Measurements from ENCODE around the gene NSD1.

Gene NSD1

DNA sequence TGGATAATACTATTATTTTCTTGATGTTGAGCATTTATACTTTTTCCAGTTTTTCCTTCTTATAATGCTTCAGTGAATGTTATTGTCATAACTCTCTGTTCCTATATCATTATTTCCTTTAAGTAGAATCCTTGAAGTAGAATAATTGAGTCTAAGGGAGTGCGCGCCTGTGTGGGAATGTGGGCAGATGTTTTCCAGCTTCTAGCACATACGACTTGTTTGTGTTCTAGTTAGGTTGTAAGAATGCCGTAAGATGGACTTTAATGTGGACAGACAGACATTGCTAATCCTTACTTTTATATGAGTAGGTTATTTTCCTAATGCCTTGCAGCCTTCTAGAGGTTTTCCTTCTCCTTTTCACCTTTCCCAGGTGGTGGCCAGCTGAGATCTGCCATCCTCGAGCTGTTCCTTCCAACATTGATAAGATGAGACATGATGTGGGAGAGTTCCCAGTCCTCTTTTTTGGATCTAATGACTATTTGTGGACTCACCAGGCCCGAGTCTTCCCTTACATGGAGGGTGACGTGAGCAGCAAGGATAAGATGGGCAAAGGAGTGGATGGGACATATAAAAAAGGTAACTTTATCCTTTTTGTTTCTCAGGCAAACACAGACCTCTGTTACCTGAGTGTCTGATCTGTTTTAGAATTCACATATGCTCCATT lies 135.8 kb downstream of the NSD1 start:
- in situ Hi-C loops (cut with HindIII; ENCODE audit: low sequenced_read_pairs): no loop called here

DNA sequence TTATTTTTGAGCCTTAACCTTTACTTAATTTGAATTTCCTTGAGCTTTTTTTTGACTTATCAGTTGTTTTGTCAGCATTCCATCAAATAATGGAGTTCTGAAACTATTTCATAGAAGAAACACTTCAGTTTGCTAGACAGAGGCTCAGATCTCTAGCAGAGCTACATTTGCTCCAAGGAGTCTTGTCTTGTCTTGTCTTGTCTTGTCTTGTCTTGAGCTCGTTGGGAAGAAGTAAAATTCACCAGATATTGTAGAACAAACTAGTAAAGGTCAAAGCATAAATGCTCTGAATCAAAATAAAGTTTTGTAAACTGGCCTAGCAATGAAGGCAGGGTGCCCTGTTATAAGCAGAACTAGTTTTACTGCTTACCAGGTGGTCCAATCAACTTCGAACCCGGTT lies 136.4 kb downstream of the NSD1 start:
- in situ Hi-C loops (cut with HindIII; ENCODE audit: low sequenced_read_pairs): loop anchor here (5.0 kb wide), 1 partner anchor 77 kb away; no protein-coding TSS in a partner anchor

DNA sequence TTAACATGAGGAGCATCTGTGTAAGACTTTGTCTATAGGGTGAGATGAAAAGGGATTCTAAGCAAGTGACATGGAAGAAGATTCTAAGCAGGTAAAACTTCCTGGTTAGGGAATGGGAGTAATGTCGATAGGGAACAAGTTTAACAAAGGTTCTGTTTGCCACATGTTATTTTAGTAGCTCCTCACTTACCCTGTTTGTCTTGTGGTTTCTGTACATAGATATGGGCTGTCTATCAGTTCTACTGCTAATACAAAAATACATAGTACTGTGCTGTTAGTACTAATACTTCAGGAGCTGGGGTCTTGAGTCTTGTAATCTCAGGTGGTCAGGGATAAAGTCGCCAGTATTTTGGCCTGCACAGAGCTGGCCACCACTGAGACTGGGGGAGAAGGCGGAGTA lies 137.1 kb downstream of the NSD1 start:
- in situ Hi-C loops (cut with HindIII; ENCODE audit: low sequenced_read_pairs): loop anchor here (5.0 kb wide), 1 partner anchor 77 kb away; no protein-coding TSS in a partner anchor

DNA sequence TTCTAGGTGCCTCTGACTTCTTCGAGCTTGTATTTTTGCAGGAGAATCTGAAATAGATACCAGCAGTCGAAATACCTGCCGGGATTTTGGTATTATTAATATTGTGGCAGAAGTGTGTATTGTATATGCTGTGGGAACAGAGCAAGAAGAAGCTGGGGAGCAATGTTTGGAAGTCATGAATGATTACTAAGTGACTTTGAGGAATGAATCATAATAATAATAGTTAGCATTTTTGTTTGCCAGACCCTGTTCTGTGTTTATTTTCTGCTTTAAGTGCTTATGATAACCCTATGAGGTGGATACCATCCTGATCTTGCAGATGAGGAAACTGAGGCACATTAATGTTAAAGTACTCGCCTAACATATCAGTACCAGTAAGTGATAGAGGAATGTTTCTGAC lies 137.5 kb downstream of the NSD1 start:
- in situ Hi-C loops (cut with HindIII; ENCODE audit: low sequenced_read_pairs): loop anchor here (5.0 kb wide), 1 partner anchor 76 kb away; no protein-coding TSS in a partner anchor

DNA sequence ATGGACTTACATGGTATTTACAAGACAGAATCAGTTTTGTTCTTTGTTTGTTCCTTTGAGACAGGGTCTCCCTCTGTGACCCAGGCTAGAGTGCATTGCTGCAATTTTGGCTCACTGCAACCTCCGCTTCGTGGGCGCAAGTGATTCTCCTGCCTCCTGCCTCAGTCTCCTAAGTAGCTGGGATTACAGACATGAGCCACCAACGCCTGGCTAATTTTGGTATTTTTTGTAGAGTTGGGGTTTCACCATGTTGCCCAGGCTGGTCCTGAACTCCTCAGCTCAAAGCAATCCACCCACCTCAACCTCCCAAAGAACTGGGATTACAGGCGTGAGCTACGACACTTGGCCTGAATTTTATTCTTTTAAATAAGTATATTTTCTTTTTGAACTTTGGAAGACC lies 142.3 kb downstream of the NSD1 start:
- in situ Hi-C loops (cut with HindIII; ENCODE audit: low sequenced_read_pairs): no loop called here

DNA sequence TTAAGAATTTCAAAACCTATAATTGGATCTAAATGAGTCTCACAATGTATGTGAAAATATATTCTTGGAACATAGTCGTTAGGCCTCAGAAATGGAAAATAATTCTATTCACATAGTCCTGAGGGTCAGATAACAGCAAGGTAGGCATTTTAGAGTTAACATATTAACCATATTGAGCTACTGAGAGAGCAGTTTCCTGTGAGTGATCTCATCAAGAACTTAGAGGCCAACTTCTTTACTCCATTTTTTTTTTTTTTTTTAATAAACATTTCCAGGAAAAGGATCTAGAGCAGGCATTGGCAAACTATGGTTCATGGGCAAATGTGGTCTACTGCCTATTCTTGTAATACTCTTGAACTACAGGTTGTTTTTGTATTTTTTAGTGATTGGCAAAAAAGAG lies 143.3 kb downstream of the NSD1 start:
- in situ Hi-C loops (cut with HindIII; ENCODE audit: low sequenced_read_pairs): no loop called here

DNA sequence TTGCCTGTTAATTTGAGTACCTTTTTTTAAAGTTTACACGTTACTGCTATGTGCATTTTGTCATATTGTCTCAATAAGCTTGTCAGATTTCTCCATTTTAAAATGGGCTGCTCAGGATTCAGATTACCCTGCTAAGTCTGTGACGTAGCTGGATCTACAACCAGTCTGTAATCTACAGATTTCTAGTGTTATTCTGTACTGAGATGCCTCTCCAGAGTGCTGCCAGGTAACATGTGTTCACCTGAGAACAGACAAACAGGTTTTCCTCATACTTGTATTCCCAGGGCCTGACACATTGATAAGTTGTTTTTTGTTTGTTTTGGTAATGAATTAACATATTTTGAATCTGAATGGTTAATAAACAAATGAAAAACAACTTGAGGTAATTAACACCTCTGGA lies 154.6 kb downstream of the NSD1 start:
- in situ Hi-C loops (cut with HindIII; ENCODE audit: low sequenced_read_pairs): no loop called here

DNA sequence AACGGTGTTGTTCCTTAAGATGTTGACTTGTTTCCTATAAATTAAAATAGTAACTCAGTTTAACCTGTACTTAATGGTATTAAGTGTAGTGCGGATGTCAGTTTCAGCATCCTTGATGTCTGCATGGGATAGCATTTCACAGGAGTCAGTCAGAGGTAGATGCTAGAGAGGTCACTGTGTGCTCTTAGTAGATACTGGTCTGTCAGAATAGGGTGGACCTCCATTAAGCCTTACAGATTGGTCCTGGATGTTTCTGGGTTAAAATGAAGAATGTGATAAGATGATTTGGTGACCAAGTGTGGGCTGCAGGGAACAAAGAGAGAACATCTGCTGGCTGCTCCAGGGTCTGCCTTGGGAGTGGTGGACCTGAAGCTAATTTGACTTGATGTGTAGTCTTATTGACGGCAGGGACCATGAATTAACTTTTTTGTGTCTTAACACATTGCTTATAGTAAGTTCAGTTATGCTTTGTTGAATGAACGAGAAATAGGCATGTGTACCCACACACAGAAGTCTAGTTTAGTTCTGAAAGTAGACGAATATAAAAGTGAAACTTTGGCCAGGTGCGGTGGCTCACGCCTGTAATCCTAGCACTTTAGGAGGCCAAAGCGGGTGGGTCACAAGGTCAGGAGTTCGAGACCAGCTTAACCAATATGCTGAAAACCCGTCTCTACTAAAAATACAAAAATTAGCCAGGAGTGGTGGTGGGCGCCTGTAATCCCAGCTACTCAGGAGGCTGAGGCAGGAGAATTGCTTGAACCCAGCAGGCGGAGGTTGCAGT lies 157.4 kb downstream of the NSD1 start:
- in situ Hi-C loops (cut with HindIII; ENCODE audit: low sequenced_read_pairs): no loop called here

DNA sequence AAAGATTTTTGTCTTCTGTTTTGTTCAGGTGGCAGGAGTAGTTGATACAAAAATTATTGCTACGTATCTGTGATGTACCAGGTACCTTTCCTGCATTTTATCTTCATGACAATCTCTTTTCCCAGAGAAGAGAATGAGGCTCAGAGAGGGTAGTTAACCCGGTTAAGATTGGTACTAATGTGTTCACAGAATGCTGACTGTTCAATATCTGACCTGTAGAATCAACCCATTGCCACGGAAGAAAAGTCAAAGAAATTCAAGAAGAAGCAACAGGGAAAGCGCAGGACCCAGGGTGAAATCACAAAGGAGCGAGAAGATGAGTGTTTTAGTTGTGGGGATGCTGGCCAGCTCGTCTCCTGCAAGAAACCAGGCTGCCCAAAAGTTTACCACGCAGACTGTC lies 158.2 kb downstream of the NSD1 start:
- in situ Hi-C loops (cut with HindIII; ENCODE audit: low sequenced_read_pairs): no loop called here

DNA sequence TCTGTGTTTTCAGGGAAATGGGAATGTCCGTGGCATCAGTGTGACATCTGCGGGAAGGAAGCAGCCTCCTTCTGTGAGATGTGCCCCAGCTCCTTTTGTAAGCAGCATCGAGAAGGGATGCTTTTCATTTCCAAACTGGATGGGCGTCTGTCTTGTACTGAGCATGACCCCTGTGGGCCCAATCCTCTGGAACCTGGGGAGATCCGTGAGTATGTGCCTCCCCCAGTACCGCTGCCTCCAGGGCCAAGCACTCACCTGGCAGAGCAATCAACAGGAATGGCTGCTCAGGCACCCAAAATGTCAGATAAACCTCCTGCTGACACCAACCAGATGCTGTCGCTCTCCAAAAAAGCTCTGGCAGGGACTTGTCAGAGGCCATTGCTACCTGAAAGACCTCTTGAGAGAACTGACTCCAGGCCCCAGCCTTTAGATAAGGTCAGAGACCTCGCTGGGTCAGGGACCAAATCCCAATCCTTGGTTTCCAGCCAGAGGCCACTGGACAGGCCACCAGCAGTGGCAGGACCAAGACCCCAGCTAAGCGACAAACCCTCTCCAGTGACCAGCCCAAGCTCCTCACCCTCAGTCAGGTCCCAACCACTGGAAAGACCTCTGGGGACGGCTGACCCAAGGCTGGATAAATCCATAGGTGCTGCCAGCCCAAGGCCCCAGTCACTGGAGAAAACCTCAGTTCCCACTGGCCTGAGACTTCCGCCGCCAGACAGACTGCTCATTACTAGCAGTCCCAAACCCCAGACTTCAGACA lies 160.4 kb downstream of the NSD1 start:
- in situ Hi-C loops (cut with HindIII; ENCODE audit: low sequenced_read_pairs): no loop called here

DNA sequence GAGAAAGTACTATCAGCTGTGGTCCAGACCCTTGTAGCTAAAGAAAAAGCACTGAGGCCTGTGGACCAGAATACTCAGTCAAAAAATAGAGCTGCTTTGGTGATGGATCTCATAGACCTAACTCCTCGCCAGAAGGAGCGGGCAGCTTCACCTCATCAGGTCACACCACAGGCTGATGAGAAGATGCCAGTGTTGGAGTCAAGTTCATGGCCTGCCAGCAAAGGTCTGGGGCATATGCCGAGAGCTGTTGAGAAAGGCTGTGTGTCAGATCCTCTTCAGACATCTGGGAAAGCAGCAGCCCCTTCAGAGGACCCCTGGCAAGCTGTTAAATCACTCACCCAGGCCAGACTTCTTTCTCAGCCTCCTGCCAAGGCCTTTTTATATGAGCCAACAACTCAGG lies 161.1 kb downstream of the NSD1 start:
- in situ Hi-C loops (cut with HindIII; ENCODE audit: low sequenced_read_pairs): no loop called here

DNA sequence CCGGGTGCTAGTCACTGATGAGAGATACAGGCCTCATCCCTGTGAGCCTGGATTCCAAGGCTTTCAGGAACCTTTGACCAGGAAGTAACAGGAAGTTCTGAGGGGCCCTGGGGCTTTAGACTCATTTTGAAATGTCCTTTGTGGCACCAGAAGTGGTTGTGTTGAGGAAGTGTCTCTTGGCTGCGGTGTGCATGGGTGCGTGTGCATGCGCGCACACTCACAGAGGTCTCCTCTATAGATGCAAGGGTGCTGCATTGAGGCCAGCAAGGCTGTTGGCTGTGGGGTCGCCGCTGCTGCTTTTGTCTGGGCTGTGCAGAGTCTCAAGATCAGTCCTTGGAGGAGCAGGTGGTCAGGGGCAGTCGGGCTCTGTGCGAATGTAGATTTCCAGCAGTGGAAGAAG lies 162.4 kb downstream of the NSD1 start:
- in situ Hi-C loops (cut with HindIII; ENCODE audit: low sequenced_read_pairs): no loop called here

DNA sequence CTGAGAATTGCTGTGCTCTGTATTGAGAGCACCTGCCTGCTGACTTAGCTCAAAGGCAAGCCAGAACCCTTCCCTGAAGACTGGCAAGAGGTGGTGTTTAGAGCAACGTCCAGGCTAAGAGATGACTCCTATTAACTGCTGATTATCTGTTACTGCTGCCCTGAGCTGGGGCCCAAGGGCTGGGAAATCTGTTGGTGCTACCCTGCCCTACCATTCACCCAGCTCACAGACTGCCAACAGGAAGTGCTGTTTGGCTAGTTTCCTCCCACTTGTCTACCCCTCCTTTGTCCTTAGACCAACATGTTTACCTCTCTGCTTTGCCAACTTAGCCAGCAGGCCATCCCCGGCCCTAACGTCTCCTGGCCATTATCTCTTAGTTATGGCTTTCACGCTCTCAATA lies 163.0 kb downstream of the NSD1 start:
- in situ Hi-C loops (cut with HindIII; ENCODE audit: low sequenced_read_pairs): no loop called here

DNA sequence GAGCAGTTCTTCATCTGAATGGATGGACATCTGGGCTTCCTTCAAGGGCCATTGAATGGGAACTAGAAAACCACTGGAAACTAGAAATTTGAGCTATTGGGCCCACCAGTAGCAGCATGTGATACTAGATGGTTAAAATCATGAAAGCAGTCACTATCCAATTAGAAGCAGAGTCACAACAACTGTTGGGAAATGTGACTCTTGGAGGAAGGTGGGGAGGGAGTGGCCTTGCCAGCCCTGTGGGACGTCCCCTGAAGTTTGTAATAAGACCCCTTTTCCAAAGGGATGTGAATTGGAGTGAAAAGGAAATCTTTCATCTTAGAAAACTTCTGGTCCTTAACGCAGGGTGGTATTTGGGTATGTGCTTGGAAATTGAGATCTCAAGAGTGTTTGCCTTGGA lies 164.3 kb downstream of the NSD1 start:
- in situ Hi-C loops (cut with HindIII; ENCODE audit: low sequenced_read_pairs): no loop called here

DNA sequence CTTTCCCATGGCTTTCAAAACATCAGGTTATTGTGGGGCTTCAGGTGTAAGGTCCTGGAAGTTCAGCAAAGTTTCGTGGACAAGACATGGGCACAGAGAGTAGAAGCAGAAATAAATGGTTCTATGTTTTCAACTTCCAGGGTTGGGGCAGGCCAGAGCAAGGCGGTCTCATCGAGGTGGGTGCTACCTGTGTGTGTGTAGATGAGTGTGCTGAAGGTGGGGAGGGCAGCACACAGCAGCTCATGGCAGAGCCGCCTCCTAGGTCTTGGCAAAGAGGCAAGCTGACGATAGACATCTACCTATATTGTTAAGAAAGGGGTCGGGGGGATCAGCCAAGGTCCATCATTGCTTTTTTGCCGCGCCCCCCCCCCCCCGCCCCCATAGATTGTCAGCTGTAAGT lies 166.1 kb downstream of the NSD1 start:
- in situ Hi-C loops (cut with HindIII; ENCODE audit: low sequenced_read_pairs): loop anchor here (25.0 kb wide), 1 partner anchor 187 kb away; no protein-coding TSS in a partner anchor

DNA sequence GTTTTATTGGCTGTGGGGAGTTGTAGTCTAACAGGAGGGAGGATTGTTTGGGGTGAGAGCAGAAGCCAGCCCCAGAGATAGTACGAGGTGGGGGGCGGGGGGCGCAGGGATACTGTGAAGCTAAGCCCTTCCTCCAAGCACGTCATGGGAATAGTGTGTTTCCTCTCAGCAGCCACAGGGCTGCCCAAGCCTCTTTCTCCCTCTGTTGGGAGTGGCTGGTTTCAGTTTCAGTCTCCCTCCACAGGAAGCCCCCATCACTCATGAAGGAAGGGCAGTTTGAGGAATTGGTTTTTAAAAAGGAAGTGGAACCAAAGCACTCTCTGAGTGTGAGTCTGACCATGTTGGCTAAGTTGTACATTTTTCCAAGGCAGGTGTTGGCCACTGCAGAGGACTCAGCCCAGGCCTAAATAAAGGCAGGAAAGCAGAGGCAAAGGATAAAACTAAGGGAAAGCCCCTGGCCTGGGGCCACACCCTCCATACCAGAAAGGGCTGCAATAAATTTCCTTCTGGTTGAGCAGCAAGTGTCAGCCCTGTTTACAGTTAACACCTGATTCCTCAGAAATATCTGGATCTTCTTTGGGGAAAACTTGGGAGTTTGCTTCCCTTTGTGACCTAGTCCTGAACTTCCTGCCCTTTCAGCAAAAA lies 166.8 kb downstream of the NSD1 start:
- in situ Hi-C loops (cut with HindIII; ENCODE audit: low sequenced_read_pairs): loop anchor here (25.0 kb wide), 1 partner anchor 188 kb away; no protein-coding TSS in a partner anchor

DNA sequence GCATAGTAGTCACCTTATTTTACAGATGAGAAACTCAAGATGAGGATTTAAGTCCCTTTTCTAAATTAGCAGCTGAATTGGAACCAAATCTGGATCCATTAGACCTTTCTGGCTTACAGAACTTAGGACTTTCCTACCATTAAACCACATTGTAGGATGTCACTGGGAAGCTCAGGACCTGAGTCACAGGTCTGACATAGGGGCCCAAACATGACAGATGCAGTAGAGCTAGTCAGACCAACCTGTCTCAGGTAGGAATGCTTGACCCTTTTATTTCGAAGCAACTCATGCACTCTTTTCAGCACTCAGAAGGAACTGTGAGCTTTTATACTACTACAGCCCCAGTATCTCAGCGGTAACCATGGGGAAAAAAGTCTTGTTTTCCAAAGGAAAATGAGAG lies 167.4 kb downstream of the NSD1 start:
- in situ Hi-C loops (cut with HindIII; ENCODE audit: low sequenced_read_pairs): loop anchor here (25.0 kb wide), 1 partner anchor 189 kb away; no protein-coding TSS in a partner anchor

DNA sequence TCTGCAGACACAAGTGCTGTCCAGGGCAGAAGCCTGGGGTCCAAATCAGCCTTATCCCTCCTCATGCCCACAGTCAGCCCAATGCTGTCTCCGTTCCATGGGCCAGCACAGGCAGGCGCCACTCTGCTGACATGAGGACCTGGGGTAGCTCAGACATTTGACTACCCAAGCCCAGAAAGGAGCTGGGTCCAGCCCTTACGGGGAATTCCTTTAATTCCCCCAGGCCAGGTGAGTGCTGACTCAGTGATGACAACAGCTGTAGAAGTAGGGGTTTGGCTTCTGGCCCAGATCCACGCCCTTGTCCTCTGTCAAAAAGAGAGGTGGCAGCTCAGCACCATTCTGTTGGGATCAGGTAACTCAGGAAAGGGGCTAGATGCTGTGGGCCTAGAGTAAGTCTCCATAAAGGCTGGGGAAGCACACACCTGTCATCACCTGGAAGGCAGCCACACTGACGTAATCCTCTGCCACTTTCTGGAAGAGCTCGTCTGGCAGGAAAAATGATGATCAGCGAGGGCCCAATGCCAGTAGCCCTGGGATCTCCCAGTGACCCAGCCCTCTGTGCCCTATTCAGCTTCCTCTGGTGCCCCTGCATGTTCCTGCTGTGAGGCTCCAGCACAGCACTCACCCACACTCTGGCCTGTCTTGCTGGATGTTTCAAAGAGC lies 168.1 kb downstream of the NSD1 start:
- in situ Hi-C loops (cut with HindIII; ENCODE audit: low sequenced_read_pairs): loop anchor here (25.0 kb wide), 1 partner anchor 189 kb away; no protein-coding TSS in a partner anchor

DNA sequence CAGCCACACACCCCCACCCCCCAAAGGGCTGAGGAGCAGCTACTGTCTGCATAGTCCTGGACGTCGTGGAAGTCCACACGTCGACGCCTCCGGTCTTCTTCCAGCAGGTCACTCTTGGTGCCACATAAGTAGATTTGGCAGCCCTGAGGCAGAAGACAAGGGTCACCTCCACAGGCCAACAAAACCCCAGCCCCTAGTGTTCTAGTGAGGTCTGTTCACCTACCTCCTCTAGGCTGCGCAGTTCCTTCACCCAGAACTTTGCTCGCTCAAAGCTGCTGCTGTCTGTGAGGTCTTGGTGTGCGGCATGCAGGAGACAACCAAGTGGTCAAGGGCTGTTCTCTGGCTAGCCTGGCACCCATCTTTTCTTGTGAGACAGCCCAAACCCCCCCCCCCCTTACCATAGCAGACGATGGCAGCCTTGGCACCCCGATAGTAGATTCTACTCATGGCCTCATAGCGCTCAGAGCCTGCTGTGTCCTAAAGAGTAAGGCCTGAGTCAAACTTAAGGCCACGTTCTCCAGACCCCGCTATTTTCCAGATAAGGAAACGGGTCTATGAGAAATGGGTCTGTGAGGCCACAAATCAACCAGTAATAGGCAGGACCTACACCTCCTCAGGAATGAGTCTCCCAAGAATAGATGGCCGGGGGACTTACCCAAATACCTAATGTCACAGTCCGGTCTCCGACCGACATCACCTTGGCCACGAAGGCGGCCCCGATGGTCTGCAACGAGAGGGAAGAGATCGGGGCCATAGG lies 169.0 kb downstream of the NSD1 start:
- in situ Hi-C loops (cut with HindIII; ENCODE audit: low sequenced_read_pairs): loop anchor here (25.0 kb wide), 1 partner anchor 190 kb away; no protein-coding TSS in a partner anchor
